Epidermal melanocyte (primary cell): Measurements from ENCODE around the gene KANSL3.
"Not testable (repeated sequence)": the region's sequence is repeated elsewhere in the genome, so short reads cannot be mapped to it uniquely, and the experiment has no call there.

Experiments
- DNase-seq: peaks from one replicate; pipeline ENCODE4 v3.0.0; 2011; ENCODE audit warnings: low spot score; ENCODE audit not compliant: insufficient read length

The KANSL3 gene

GRCh38 chr2:96564026-96564425, 74.1 kb downstream of the KANSL3 start:
- DNase-seq: no peak

GRCh38 chr2:96558485-96558884, 79.6 kb downstream of the KANSL3 start:
- DNase-seq: no peak

GRCh38 chr2:96558061-96558460, 80.1 kb downstream of the KANSL3 start:
- DNase-seq: no peak

- not testable (repeated sequence) for DNase-seq
These were observed 80.7 kb downstream of the KANSL3 start for GRCh38 chr2:96557421-96557820.

GRCh38 chr2:96556441-96557330, 81.4 kb downstream of the KANSL3 start:
- no peak for DNase-seq

GRCh38 chr2:96555146-96555610, 82.9 kb downstream of the KANSL3 start:
- DNase-seq: no peak

- DNase-seq: peak; percentile 61
These were observed 83.6 kb downstream of the KANSL3 start for GRCh38 chr2:96554293-96555145.

- not testable (repeated sequence) for DNase-seq
These were observed 84.2 kb downstream of the KANSL3 start for GRCh38 chr2:96553957-96554292.

- DNase-seq: no peak
These were observed 84.7 kb downstream of the KANSL3 start for GRCh38 chr2:96553176-96553956.

GRCh38 chr2:96552315-96553175, 85.6 kb downstream of the KANSL3 start:
- DNase-seq: no peak

GRCh38 chr2:96551605-96552314, 86.4 kb downstream of the KANSL3 start:
- DNase-seq: no peak

- no peak for DNase-seq
These were observed 87.1 kb downstream of the KANSL3 start for GRCh38 chr2:96550787-96551604.

- DNase-seq: no peak
These were observed 87.9 kb downstream of the KANSL3 start for GRCh38 chr2:96549967-96550786.

- DNase-seq: no peak
These were observed 88.7 kb downstream of the KANSL3 start for GRCh38 chr2:96549466-96549785.

GRCh38 chr2:96548558-96549465, 89.3 kb downstream of the KANSL3 start:
- no peak for DNase-seq

- DNase-seq: no peak
These were observed 90.4 kb downstream of the KANSL3 start for GRCh38 chr2:96547731-96548171.

GRCh38 chr2:96547203-96547641, 90.9 kb downstream of the KANSL3 start:
- DNase-seq: no peak
